ENCODE measurements around the gene TNNI3K. TPM values are rescaled to one million over a fixed set of nuclear protein-coding genes. Genes with fewer than 3 reads are reported as not detected.

TNNI3K gene
- total and polyA plus RNA-seq, 2 of the 8 experiments (the other 6 are each of a cell fraction or from before 2014, with no cell fraction given), result 0.41 to 0.48 TPM

- H3K23ac ChIP-seq (ENCODE audit: insufficient read length), result no peak overlapping the region
- no peak overlapping the region for H2AFZ ChIP-seq (ENCODE audit: low read length)
- no peak overlapping the region for H4K8ac ChIP-seq (ENCODE audit: extremely low read depth, insufficient read depth, low read length)
- no peak overlapping the region for H3K27ac ChIP-seq (ENCODE audit: low read depth, low read length)
- no peak overlapping the region for H4K91ac ChIP-seq (replicated peaks; ENCODE audit: insufficient read length, low read length)
- no peaks in the 10 kb centered on the region for H3K36me3 ChIP-seq (ENCODE audit: control insufficient read depth in 2 of 4, insufficient read depth in 4 of 4, low read length in 3 of 4)
- H3K9ac ChIP-seq (replicated peaks in 1 of 4; ENCODE audit: extremely low read depth in 1 of 4, low read depth in 3 of 4, low read length in 3 of 4), result no peak overlapping the region; a peak in 1 of 7 replicates
- ChIA-PET POLR2A (ENCODE audit: partially characterized antibody) (no interaction called here), CTCF (ENCODE audit: partially characterized antibody) (interaction anchor here (0.8 to 1.1 kb wide), 2 partner anchors 49 to 83 kb away, joined by 3 to 4 read pairs; no protein-coding TSS in a partner anchor)
- H3K4ac ChIP-seq (replicated peaks; ENCODE audit: insufficient read length, low read depth, low read length), result no peak overlapping the region
- no peak overlapping the region for H3K56ac ChIP-seq (replicated peaks; ENCODE audit: insufficient read length, low read depth, low read length)
- no peaks in the 10 kb centered on the region; the same call in 1 of the 2 replicates for H3K23me2 ChIP-seq (ENCODE audit: low read depth, low read length)
- no peak overlapping the region for H2BK20ac ChIP-seq (ENCODE audit: low read length)
- FAIRE-seq (no peak), DNase-seq (ENCODE audit: low read depth in 1 of 2, low spot score in 2 of 2) (no peak)
- H3K9me3 ChIP-seq (ENCODE audit: insufficient read depth in 2 of 2, low read depth in 1 of 2, low read length in 1 of 2), result no peaks in the 10 kb centered on the region
- H2BK15ac ChIP-seq (ENCODE audit: low read length), result no peak overlapping the region
- H2BK5ac ChIP-seq (ENCODE audit: low read depth, low read length), result no peak overlapping the region
- no peak overlapping the region for H3K14ac ChIP-seq (ENCODE audit: insufficient read length)
- no peaks in the 10 kb centered on the region for H3K4me1 ChIP-seq (replicated peaks in 1 of 4; ENCODE audit: control insufficient read depth in 3 of 4, insufficient read depth in 4 of 4, low read length in 3 of 4)
- WGBS, 2 experiments (ENCODE audit: extremely low coverage in 1 of 2, insufficient coverage in 1 of 2, insufficient read length in 1 of 2, insufficient replicate concordance in 2 of 2, low coverage in 1 of 2, low lambda C conversion rate in 2 of 2, missing lambda C conversion rate in 1 of 2), result 96% methylated on average over 2 of the region's 2 CpGs; no CpG with 5 or more reads in 1 of the 2 experiments
- no peak overlapping the region for H2BK12ac ChIP-seq (ENCODE audit: low read depth, low read length)
- H4K20me1 ChIP-seq (replicated peaks in 1 of 2; ENCODE audit: control insufficient read depth in 1 of 2, insufficient read depth in 2 of 2, low read length in 2 of 2), result no peaks in the 10 kb centered on the region
- no peaks in the 10 kb centered on the region for H3K79me2 ChIP-seq (ENCODE audit: control insufficient read depth in 1 of 2, insufficient read depth in 2 of 2, low read length in 2 of 2)
- no peaks in the 10 kb centered on the region for H3K79me1 ChIP-seq (ENCODE audit: low read depth, low read length)
- H2BK120ac ChIP-seq (replicated peaks; ENCODE audit: low read depth, low read length), result no peak overlapping the region
- TF ChIP-seq CBX8 (IDR thresholded peaks at IDR 0.05; ENCODE audit: borderline replicate concordance, low read depth, low read length), result no peak
- TF ChIP-seq YY1 (IDR thresholded peaks at IDR 0.05; ENCODE audit: low read depth, low read length), result no peak
- no peak for TF ChIP-seq SP2 (IDR thresholded peaks at IDR 0.05; ENCODE audit: low read length)
- TF ChIP-seq JUN (IDR thresholded peaks at IDR 0.05; ENCODE audit: low read depth, low read length), result no peak
- H2AK5ac ChIP-seq (ENCODE audit: low read depth, low read length), result no peak overlapping the region
- no peak overlapping the region for H4K5ac ChIP-seq (ENCODE audit: insufficient read length, low read depth, low read length)
- H3K4me2 ChIP-seq (ENCODE audit: insufficient read depth in 1 of 2, low read depth in 2 of 2, low read length in 2 of 2), result no peak overlapping the region
- no peaks in the 10 kb centered on the region for H3K27me3 ChIP-seq (replicated peaks in 1 of 4; ENCODE audit: control insufficient read depth in 3 of 4, extremely low read depth in 1 of 4, insufficient read depth in 3 of 4, low read length in 3 of 4)
- H3K18ac ChIP-seq (ENCODE audit: extremely low read depth, low read length), result no peak overlapping the region
- no peak overlapping the region for H3K4me3 ChIP-seq (ENCODE audit: extremely low read depth in 1 of 4, insufficient read depth in 2 of 4, low read depth in 3 of 4, low read length in 4 of 4)
These were observed 185.3 kb downstream of the TNNI3K start for GRCh38 chr1:74420467-74420866.

Measured in H1 (cell line).